Measurements from ENCODE around the gene PIEZO2.

Gene PIEZO2

DNA sequence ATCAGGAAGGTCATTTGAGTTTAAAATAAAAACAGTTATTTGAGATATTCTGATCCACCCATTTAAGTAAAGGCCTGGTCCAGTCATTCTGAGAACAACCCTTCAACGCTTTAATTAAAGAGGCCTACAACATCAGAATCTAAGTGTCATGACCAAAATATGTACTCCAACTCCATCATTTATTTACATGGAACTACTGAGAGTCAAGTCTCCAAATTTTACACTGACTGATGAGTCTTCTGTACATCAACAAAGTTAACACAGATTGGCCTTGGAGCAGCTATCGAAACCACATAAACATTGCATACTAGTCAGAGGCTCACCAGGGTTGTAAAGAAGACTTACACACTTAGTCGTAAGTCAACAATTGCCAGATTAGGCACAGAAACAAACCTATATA, 37.1 kb downstream of the PIEZO2 start:
- H3K4me3 Mint-ChIP-seq = no peak overlapping the region
- no peaks in the 10 kb centered on the region for H3K9me3 Mint-ChIP-seq
- H3K4me1 Mint-ChIP-seq (ENCODE audit: low read depth) = no peaks in the 10 kb centered on the region
- no peaks in the 10 kb centered on the region for H3K27me3 Mint-ChIP-seq (ENCODE audit: low read depth)
- no peak overlapping the region for H3K27ac Mint-ChIP-seq
- no peaks in the 10 kb centered on the region for H3K36me3 Mint-ChIP-seq (ENCODE audit: low read depth)

DNA sequence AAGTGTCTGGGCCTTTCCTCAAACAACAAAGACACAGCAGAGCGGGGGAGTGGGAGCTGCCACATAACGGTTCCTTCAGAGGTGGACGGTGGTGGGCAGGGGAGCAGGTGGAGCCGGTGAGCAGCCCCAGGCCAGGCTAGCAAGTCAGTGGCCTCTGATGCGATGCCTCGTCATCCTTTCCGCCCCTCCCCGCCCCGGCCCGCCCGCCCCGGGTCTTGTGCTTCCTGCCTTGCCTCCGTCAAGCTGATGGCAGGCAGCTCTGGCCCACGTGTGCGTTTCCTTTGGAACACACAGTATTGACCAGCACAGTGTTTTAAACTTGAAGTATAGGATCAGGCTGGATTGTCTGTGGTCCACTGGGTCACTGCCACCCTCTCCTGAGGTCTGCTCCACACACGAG, 38.9 kb downstream of the PIEZO2 start:
- Mint-ChIP-seq H3K27ac (no peak overlapping the region), H3K4me3 (no peak overlapping the region), H3K9me3 (no peaks in the 10 kb centered on the region), H3K4me1 (ENCODE audit: low read depth) (no peaks in the 10 kb centered on the region), H3K27me3 (ENCODE audit: low read depth) (no peaks in the 10 kb centered on the region), H3K36me3 (ENCODE audit: low read depth) (no peaks in the 10 kb centered on the region)

DNA sequence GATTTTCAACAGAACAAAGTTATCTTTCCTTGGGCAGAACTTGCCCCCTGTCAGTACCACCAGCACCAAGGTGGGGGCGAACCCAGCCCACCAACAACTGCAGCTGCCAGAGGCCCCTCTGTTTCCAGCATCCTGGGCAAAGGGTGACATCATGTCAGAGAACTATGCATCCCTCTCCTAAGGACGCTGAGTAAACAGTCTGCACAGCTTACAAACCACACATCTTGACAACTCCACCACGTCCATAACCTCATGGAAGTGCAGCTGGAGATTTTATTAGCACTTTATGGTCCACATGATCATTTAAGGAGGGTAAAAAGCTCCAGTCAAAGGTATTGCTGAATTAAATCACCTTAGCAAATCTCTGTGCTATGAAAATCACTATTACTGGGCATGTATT, 40.4 kb downstream of the PIEZO2 start:
- no peaks in the 10 kb centered on the region for H3K4me1 Mint-ChIP-seq (ENCODE audit: low read depth)
- H3K9me3 Mint-ChIP-seq = no peaks in the 10 kb centered on the region
- H3K4me3 Mint-ChIP-seq = no peak overlapping the region
- no peaks in the 10 kb centered on the region for H3K36me3 Mint-ChIP-seq (ENCODE audit: low read depth)
- no peaks in the 10 kb centered on the region for H3K27me3 Mint-ChIP-seq (ENCODE audit: low read depth)
- H3K27ac Mint-ChIP-seq = no peak overlapping the region

DNA sequence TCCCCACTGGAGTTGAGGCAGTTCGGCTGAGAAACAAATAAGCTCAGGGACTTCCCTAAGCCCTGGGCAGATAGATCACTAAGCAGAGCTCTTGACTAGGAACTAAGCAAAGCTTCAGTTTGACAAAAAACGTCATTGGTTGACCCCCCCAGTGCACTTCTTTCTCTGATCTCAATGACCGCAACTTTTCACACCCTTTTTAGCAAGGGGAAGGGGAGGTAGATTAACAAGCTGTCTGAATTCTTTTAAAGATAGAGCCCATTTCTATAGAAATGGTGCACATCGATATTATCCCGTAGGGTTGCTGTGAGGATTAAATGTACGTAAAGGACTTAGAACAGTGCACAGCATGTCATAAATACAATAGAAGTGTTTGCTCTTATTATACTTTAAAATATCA, 42.5 kb downstream of the PIEZO2 start:
- Mint-ChIP-seq H3K27ac (no peak overlapping the region), H3K27me3 (ENCODE audit: low read depth) (no peaks in the 10 kb centered on the region), H3K4me1 (ENCODE audit: low read depth) (no peaks in the 10 kb centered on the region), H3K36me3 (ENCODE audit: low read depth) (no peaks in the 10 kb centered on the region), H3K9me3 (no peaks in the 10 kb centered on the region), H3K4me3 (no peak overlapping the region)

DNA sequence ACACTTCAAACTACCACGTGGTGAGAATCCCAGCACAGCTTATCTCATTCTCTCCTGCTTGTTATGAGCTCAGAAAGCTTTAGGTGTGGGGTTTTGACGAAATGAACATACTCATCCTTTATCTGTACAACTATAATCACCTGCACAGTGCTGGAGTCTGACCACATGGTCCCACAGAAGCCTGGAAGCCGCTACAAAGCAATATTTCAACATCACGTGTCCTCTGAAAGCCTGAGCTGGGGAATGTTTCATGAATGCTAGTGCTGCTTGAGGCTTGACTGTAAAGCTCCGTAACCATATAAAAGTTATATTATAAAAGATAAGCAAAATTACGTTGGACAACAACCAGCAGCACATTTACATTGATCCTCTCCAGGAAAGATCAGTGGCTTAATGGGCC, 43.9 kb downstream of the PIEZO2 start:
- Mint-ChIP-seq H3K9me3 (no peaks in the 10 kb centered on the region), H3K27ac (no peak overlapping the region), H3K4me3 (no peak overlapping the region), H3K27me3 (ENCODE audit: low read depth) (no peaks in the 10 kb centered on the region), H3K4me1 (ENCODE audit: low read depth) (no peaks in the 10 kb centered on the region), H3K36me3 (ENCODE audit: low read depth) (no peaks in the 10 kb centered on the region)

DNA sequence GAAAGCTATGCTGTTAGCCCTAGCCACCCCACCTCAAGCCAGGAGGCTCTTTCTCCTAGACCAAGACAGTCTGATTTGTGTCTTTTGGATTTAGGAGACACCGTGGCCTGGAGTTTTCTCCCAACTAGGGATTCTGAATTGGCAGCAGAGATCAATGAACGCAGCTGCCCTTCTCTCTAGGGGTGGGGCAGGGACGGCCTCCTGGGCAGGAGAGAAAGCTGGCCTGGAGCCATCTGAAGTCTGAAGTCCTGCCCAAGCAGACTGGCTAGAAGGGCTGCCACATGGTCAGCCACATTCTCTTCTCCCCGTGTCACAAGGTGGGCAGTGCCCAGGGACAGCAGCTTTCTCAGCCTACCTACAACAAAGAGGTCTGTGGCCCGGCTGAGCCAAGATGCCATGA, 45.1 kb downstream of the PIEZO2 start:
- Mint-ChIP-seq H3K27ac (no peak overlapping the region), H3K4me1 (ENCODE audit: low read depth) (no peaks in the 10 kb centered on the region), H3K36me3 (ENCODE audit: low read depth) (no peaks in the 10 kb centered on the region), H3K4me3 (no peak overlapping the region), H3K27me3 (ENCODE audit: low read depth) (no peaks in the 10 kb centered on the region), H3K9me3 (no peaks in the 10 kb centered on the region)

DNA sequence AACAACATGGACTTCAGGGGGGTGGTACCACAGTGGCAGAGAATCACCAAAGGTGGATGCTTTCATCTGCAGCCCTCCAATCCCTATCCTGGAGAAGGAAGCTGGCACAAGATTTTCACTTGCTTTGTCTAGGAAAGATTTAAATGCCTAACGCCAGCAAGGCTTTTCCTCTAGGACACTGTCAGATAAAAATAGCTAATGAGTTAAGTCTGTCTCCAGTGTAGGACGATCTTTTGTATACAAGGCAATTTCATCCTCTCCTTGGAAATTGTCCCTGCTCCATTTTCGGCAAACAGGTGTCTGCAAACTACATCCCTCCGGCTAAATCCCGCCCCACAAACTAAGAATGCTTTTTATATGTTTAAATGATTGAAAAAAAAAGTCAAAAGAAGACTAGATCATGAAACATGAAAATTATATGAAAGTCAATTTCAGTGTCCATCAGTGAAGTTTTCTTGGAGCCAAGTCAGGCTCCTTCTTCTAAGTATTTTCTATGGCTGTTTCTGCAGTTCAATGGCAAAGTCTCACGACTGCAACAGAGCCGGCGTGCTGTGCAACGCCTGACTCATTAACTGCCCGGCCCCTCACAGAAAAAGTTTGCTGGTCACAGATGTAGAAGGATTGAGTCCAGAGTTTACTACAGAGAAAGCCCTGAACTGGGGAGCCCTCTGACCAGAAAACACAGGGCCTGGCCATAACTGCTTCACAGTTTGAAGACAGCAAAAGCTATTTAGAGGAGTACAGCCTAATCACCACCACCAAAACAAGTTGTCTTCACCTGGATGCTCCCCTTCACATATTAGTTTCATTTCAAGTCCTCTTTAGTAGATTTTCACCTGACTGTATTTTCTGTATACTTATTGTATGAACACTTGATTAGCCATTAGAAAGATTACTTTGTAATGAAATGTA, 52.3 kb downstream of the PIEZO2 start:
- no peak overlapping the region for H3K27ac Mint-ChIP-seq
- no peaks in the 10 kb centered on the region for H3K36me3 Mint-ChIP-seq (ENCODE audit: low read depth)
- H3K27me3 Mint-ChIP-seq (ENCODE audit: low read depth) = no peaks in the 10 kb centered on the region
- H3K9me3 Mint-ChIP-seq = no peaks in the 10 kb centered on the region
- no peaks in the 10 kb centered on the region for H3K4me1 Mint-ChIP-seq (ENCODE audit: low read depth)
- no peak overlapping the region for H3K4me3 Mint-ChIP-seq

DNA sequence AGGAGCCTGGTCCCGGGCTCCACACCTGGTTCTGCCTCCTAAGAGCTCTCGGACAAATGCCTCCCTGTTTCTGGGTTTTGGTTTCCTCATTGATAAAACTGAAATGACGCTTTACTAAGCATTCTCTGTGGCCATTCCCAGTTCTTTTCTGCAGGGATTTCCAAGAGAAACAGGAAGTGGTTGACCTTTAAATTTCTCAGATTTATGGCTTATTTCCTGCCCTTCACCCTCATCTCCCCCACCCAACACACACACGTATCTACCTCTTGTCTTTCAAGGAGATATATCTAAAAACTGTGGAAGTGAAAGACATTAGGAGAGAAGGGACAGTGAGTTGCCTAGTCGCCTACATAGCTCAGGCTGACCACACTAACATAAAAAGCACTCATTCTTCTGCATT, 53.0 kb downstream of the PIEZO2 start:
- H3K4me3 Mint-ChIP-seq = no peak overlapping the region
- no peaks in the 10 kb centered on the region for H3K4me1 Mint-ChIP-seq (ENCODE audit: low read depth)
- H3K36me3 Mint-ChIP-seq (ENCODE audit: low read depth) = no peaks in the 10 kb centered on the region
- H3K27ac Mint-ChIP-seq = no peak overlapping the region
- no peaks in the 10 kb centered on the region for H3K27me3 Mint-ChIP-seq (ENCODE audit: low read depth)
- no peaks in the 10 kb centered on the region for H3K9me3 Mint-ChIP-seq

DNA sequence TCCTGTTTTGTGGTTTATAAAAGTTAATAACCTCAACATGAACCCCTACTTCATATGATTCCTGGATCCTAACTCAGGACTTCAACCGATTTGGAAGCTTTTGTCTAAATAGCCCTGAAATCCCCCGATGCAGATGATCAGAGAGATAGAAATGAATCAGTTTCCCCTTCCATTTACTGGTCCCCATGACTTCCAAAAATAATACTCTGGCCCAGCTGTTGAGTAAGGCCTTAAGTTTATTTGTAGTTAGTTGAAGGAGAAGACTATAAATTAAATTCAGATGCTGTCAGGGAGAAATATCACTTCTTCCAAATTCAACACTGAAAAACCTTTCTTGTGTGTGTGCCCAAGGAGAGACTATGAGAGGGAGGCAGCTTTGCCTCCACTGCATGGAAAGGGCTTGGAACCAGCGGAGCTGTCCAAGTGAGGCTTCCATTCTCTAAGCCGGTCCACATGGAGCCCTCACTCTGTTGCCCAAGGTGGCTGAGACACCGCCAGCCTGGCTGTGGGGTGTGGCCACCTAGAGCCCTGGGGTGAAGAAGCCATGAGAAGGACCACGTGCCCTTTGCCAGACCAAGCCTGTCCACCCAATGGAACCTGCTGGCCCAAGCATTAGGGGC, 53.6 kb downstream of the PIEZO2 start:
- Mint-ChIP-seq H3K4me1 (ENCODE audit: low read depth) (no peaks in the 10 kb centered on the region), H3K27ac (no peak overlapping the region), H3K9me3 (no peaks in the 10 kb centered on the region), H3K27me3 (ENCODE audit: low read depth) (no peaks in the 10 kb centered on the region), H3K36me3 (ENCODE audit: low read depth) (no peaks in the 10 kb centered on the region), H3K4me3 (no peak overlapping the region)

DNA sequence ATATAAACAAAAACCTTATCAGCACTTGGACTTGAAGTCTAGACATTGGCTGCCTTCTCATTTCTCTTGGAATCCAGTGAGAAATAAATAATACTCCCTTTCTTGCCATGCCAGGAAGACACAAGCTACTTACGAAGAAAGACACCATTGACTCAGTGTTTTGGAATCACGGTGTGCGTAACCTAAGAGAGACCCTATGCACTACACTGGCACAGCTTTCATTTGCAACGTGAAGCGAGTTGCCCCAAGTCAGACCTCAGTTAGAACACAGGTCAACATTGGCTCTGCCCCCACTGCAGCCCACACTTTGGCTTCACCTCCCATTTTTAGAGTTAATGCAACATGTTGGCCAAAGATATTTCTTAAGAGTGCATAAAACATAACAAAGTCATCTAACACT, 54.2 kb downstream of the PIEZO2 start:
- H3K9me3 Mint-ChIP-seq = no peaks in the 10 kb centered on the region
- no peaks in the 10 kb centered on the region for H3K4me1 Mint-ChIP-seq (ENCODE audit: low read depth)
- H3K36me3 Mint-ChIP-seq (ENCODE audit: low read depth) = no peaks in the 10 kb centered on the region
- H3K4me3 Mint-ChIP-seq = no peak overlapping the region
- H3K27ac Mint-ChIP-seq = no peak overlapping the region
- H3K27me3 Mint-ChIP-seq (ENCODE audit: low read depth) = no peaks in the 10 kb centered on the region

DNA sequence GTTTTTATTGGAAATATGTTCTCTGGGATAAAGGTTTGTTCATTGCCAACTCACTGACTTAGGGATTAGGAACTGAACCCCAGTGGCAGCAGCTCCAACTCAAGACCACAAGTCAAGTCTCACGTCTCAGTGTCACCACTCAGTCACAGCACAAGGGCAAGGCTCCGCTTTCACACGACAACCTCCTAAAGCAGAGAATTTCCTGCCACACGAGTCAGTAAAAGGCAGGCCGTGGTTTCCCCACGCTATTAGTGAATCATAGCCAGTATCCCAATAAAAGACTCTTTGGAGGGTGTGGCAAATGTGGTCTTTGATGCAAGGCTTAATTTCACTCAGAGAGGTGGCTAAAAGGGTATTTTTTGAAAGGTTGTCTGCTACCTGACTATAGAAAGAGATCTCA, 57.6 kb downstream of the PIEZO2 start:
- H3K4me3 Mint-ChIP-seq = no peak overlapping the region
- no peaks in the 10 kb centered on the region for H3K4me1 Mint-ChIP-seq (ENCODE audit: low read depth)
- no peaks in the 10 kb centered on the region for H3K9me3 Mint-ChIP-seq
- H3K27ac Mint-ChIP-seq = no peak overlapping the region
- no peaks in the 10 kb centered on the region for H3K36me3 Mint-ChIP-seq (ENCODE audit: low read depth)
- H3K27me3 Mint-ChIP-seq (ENCODE audit: low read depth) = no peaks in the 10 kb centered on the region

DNA sequence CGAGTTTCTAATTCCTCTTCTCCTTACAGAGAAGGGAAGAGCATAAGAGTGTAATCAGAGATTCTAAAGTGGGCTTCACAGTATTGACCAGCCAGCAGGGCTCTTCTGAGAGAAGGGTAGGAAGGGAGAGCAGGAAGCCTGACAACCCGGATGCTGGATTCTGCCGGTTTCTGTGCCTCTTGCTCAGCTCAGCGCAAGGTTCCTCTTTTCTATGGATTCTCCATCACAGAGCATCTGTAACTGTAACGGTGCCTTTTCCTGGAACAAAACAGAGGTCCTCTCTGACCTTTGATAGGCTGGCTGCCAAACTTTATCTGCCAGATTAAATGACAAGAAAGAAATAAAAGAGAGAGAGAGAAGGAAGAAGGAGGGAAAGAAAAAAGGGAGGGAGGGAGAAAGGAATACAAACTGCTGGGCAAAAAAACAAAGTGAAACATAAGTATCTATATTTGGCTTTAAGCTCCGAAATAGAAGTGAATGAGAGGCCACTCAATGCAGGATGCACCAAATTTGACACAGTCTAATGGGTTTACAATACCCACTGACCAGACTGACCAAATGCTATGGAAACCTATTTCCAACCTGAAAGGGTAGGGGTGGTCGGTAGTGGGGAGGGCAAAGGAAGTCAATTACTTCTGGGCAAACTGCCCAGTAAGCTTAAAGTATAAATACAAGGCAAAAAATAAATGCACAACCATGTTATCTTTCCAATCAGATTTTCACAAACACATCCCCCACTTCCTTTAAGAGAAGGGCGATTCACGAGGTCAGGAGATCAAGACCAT, 59.2 kb downstream of the PIEZO2 start:
- Mint-ChIP-seq H3K4me1 (ENCODE audit: low read depth) (no peaks in the 10 kb centered on the region), H3K4me3 (no peak overlapping the region), H3K27me3 (ENCODE audit: low read depth) (no peaks in the 10 kb centered on the region), H3K36me3 (ENCODE audit: low read depth) (no peaks in the 10 kb centered on the region), H3K9me3 (no peaks in the 10 kb centered on the region), H3K27ac (no peak overlapping the region)

DNA sequence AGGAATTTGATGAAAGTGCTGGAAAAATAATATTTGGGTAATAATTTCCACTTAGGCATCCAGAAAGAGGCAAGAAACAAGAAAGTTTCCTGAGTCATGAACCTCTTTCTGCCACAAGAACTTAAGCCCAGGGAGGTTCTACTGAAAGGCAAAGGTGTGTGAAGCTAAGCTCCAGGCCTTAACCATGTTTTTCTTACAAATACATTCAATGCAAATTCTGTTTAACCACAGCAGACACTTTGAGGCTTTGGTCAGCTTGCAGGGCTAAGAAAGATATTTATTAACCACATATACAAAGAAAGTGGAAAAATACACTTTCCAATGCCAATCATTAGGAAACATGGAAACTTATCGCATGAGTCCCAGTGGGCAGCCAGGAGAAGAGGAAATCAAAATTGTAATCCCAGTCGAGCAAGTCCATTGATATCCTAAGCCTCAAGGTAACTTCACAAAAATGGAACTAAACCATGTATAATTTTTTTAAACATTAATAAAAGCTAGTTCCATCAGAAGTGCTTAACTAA, 68.3 kb downstream of the PIEZO2 start:
- H3K4me1 Mint-ChIP-seq (ENCODE audit: low read depth) = no peaks in the 10 kb centered on the region
- H3K27me3 Mint-ChIP-seq (ENCODE audit: low read depth) = no peaks in the 10 kb centered on the region
- H3K27ac Mint-ChIP-seq = no peak overlapping the region

DNA sequence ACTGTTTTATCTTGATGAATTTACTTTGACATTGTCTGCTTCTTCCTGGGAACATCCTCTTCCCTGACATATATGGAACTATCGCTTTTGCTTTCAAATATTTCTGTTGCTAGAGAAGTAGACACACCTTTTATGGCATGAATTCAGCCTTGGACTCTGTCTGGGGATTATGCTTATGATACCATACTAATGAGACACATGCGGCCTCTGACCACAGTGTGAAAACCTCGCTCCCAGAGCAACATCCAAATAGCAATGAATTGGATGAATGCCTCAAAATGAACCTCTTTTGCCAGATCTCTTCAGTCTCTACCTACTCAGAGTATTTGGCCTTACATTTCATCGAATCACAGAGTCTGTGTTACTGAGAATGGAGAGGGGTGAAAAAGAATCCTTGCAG, 70.9 kb downstream of the PIEZO2 start:
- Mint-ChIP-seq H3K9me3 (no peaks in the 10 kb centered on the region), H3K36me3 (ENCODE audit: low read depth) (no peaks in the 10 kb centered on the region), H3K27me3 (ENCODE audit: low read depth) (no peaks in the 10 kb centered on the region), H3K27ac (no peak overlapping the region), H3K4me1 (ENCODE audit: low read depth) (no peaks in the 10 kb centered on the region), H3K4me3 (no peak overlapping the region)

More for the DNA sequence above, 68.3 kb downstream of the PIEZO2 start:
- Mint-ChIP-seq H3K36me3 (ENCODE audit: low read depth) (no peaks in the 10 kb centered on the region), H3K9me3 (no peaks in the 10 kb centered on the region), H3K4me3 (no peak overlapping the region)

Data from T-helper 1 cell treated with Interleukin-12 subunit alpha and Interleukin-12 subunit beta and Interleukin-4 antibody, amounts not matched to agents 30 μg/mL and 1 μg/mL, for 36 hours (primary cell).